Nephron progenitor cell (in vitro differentiated cells): Measurements from ENCODE around the gene INPP5A.

Experiments used
- DNase-seq: peaks from one replicate; pipeline ENCODE4 v3.0.0; 2021
- H3K27ac Mint-ChIP-seq: 2 replicates; pipeline ENCODE4 v1.8.0; 2021; ENCODE audit warnings: mild to moderate bottlenecking, moderate library complexity, mixed read lengths
- H3K27me3 Mint-ChIP-seq: 2 replicates; pipeline ENCODE4 v1.8.0; 2021; ENCODE audit warnings: mild to moderate bottlenecking, low read depth, mixed read lengths; ENCODE audit not compliant: poor library complexity
- H3K36me3 Mint-ChIP-seq: 2 replicates; pipeline ENCODE4 v1.8.0; 2021; ENCODE audit warnings: low read depth, mixed read lengths
- H3K4me1 Mint-ChIP-seq: 2 replicates; pipeline ENCODE4 v1.8.0; 2021; ENCODE audit warnings: mixed read lengths
- H3K4me3 Mint-ChIP-seq: 2 replicates; pipeline ENCODE4 v1.8.0; 2021; ENCODE audit warnings: mild to moderate bottlenecking, moderate library complexity, mixed read lengths
- H3K9me3 Mint-ChIP-seq: 2 replicates; pipeline ENCODE4 v1.8.0; 2021; ENCODE audit warnings: mild to moderate bottlenecking, moderate library complexity, mixed read lengths
- TF ChIP-seq, protein P1 (sequence below): fragments of 200-600 bp; sonication (generic); IDR thresholded peaks from 2 replicates; pipeline ENCODE4 v1.5.0; 2021; ENCODE audit warnings: antibody characterized with exemption

The INPP5A gene

GRCh38 chr10:132497063-132497680 is 40.4 kb upstream of the INPP5A start:
- peaks cover 51% of the 10 kb centered on the region for H3K4me1 Mint-ChIP-seq
- no peak for DNase-seq
- H3K9me3 Mint-ChIP-seq, result no peaks in the 10 kb centered on the region
- peaks cover 22% of the 10 kb centered on the region for H3K27me3 Mint-ChIP-seq
- H3K36me3 Mint-ChIP-seq, result no peaks in the 10 kb centered on the region
- no peak overlapping the region for H3K4me3 Mint-ChIP-seq
- TF ChIP-seq, protein P1, sequence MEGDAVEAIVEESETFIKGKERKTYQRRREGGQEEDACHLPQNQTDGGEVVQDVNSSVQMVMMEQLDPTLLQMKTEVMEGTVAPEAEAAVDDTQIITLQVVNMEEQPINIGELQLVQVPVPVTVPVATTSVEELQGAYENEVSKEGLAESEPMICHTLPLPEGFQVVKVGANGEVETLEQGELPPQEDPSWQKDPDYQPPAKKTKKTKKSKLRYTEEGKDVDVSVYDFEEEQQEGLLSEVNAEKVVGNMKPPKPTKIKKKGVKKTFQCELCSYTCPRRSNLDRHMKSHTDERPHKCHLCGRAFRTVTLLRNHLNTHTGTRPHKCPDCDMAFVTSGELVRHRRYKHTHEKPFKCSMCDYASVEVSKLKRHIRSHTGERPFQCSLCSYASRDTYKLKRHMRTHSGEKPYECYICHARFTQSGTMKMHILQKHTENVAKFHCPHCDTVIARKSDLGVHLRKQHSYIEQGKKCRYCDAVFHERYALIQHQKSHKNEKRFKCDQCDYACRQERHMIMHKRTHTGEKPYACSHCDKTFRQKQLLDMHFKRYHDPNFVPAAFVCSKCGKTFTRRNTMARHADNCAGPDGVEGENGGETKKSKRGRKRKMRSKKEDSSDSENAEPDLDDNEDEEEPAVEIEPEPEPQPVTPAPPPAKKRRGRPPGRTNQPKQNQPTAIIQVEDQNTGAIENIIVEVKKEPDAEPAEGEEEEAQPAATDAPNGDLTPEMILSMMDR, result no peak
- no peak overlapping the region for H3K27ac Mint-ChIP-seq

DNA sequence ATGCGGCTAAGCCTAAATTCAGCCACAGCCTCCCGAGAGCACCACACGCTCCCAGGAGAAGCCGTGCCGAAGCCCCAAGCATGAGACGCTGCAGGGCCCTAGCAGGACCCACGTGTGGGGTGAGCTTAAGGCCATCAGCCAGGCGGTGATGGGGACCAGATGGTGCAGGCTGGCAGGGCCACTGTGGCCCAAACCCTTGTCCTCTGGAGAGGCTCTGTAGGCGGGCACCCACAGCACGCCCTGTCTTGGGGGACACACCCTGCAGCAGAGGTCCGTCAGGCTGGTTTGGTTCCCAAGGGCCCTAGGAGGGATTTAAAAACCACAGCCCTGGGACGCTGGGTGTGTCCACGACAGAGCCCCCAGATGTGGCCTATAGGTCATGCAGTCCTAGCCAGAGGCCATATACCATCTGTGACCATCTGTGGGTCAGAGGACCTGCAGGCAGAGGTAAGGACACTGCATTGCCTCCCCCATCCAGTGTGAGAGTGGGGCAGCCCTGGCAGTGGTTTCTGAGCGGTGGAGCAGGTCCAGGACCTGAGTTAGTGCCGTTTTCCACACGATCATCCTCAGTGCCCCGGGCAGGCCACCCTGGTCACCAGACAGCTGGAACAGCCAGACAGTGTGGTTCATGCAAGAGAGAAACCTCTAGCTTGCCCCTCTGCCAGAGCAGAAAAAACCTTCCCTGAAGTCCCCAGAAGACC is 39.6 kb upstream of the INPP5A start:
- DNase-seq, result no peak
- Mint-ChIP-seq H3K4me3 (no peak overlapping the region), H3K4me1 (peaks cover 43% of the 10 kb centered on the region), H3K27me3 (peaks cover 20% of the 10 kb centered on the region), H3K27ac (no peak overlapping the region), H3K9me3 (no peaks in the 10 kb centered on the region), H3K36me3 (no peaks in the 10 kb centered on the region)
- TF ChIP-seq, protein P1, result no peak

DNA sequence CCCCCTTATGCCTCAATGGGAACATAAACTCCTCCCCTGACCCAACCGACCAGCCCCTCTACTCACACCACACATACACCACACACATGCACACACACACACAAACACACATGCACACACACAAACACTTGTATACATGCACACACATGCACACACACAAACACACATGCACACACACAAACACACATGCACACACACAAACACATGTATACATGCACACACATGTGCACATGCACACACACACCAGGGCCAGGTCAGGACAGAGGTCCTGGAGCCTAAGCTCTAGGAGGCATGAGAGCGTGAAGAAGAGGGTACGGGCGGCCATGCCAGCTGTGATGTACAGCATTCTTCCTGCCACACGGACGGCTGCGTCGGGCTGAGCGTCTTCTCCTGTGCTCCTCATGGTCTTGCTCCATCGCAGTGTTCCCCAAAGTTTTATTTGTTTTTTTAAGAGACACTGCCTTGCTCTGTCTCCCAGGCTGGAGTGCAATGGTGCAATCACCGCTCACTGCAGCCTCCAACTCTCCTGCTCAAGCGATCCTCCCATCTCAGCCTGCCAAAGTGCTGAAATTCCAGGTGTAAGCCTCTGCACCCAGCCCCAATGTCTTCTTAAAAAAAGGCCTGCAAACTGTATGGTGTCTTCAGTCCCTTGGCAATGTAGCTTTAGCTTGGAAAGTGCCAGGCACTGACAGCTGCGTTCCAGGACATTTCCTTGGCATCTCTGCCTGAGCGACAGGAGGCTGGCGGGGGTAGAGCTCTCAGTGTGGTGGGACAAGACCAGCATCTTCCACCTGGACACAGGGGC is 38.8 kb upstream of the INPP5A start:
- TF ChIP-seq, protein P1, result no peak
- H3K36me3 Mint-ChIP-seq, result no peaks in the 10 kb centered on the region
- no peaks in the 10 kb centered on the region for H3K9me3 Mint-ChIP-seq
- no peak overlapping the region for H3K4me3 Mint-ChIP-seq
- no peak overlapping the region for H3K27ac Mint-ChIP-seq
- peaks cover 38% of the 10 kb centered on the region for H3K4me1 Mint-ChIP-seq
- peaks cover 19% of the 10 kb centered on the region for H3K27me3 Mint-ChIP-seq
- no peak for DNase-seq

DNA sequence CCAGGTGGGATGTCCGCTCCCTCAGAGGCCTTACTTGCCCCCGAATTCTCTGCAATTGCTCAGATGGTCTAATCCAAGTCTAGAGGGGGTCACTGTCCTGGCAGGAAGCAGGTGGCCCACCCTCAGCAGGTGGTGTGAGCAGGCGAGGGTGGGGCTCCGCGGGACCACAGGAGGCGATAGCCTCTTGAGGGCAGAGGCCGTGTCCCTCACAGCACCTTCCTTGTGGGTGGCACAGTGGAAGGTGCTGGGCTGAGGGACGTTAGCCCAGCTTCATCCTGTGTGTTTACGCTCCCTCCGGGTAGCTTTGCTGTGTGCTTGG is 38.3 kb upstream of the INPP5A start:
- H3K36me3 Mint-ChIP-seq, result no peaks in the 10 kb centered on the region
- no peak overlapping the region for H3K4me3 Mint-ChIP-seq
- H3K4me1 Mint-ChIP-seq, result peaks cover 33% of the 10 kb centered on the region
- TF ChIP-seq, protein P1, result no peak
- H3K9me3 Mint-ChIP-seq, result no peaks in the 10 kb centered on the region
- no peak overlapping the region for H3K27ac Mint-ChIP-seq
- peaks cover 19% of the 10 kb centered on the region for H3K27me3 Mint-ChIP-seq
- DNase-seq, result no peak

DNA sequence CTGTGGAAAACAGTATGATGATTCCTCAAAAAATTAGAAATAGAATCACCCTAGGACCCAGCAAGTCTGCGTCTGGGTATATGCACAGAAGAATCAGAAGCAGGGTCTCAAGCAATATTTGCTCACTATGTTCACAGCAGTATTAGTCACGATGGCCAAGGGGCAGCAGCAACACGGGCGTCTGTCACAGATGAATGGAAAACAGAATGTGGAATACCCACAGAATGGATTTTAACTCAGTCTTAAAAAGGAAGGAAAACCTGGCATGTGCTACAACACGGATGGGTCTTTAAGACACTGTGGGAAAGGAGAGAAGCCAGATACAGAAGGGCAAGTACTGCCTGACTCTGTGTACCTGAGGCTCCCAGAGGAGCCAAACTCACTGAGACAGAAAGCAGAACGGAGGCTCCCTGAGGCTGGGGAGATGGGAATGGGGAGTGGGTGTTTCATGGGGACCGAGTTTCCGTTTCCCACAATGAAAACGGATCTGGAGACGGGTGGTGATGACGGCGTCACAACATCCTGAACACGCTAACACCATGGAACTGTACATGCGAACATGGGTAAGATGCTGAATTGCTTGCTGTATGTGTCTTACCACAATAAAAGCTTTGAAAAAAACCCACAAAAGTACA is 36.7 kb upstream of the INPP5A start:
- H3K36me3 Mint-ChIP-seq, result no peaks in the 10 kb centered on the region
- TF ChIP-seq, protein P1, result no peak
- no peak overlapping the region for H3K4me3 Mint-ChIP-seq
- H3K4me1 Mint-ChIP-seq, result peaks cover 17% of the 10 kb centered on the region
- peaks cover 19% of the 10 kb centered on the region for H3K27me3 Mint-ChIP-seq
- DNase-seq, result no peak
- no peak overlapping the region for H3K27ac Mint-ChIP-seq
- no peaks in the 10 kb centered on the region for H3K9me3 Mint-ChIP-seq
